GM18907 (cell line): ENCODE measurements around the gene ZNF772.
"Not testable (repeated sequence)": the region's sequence is repeated elsewhere in the genome, so short reads cannot be mapped to it uniquely, and the experiment has no call there.

Experiments
- ATAC-seq: cut with Tn5 transposase; IDR thresholded peaks from one replicate; pipeline ENCODE4 v1.9.1; 2021; ENCODE audit warnings: mild to moderate bottlenecking, moderate library complexity; ENCODE audit not compliant: unreplicated experiment

Gene ZNF772

DNA sequence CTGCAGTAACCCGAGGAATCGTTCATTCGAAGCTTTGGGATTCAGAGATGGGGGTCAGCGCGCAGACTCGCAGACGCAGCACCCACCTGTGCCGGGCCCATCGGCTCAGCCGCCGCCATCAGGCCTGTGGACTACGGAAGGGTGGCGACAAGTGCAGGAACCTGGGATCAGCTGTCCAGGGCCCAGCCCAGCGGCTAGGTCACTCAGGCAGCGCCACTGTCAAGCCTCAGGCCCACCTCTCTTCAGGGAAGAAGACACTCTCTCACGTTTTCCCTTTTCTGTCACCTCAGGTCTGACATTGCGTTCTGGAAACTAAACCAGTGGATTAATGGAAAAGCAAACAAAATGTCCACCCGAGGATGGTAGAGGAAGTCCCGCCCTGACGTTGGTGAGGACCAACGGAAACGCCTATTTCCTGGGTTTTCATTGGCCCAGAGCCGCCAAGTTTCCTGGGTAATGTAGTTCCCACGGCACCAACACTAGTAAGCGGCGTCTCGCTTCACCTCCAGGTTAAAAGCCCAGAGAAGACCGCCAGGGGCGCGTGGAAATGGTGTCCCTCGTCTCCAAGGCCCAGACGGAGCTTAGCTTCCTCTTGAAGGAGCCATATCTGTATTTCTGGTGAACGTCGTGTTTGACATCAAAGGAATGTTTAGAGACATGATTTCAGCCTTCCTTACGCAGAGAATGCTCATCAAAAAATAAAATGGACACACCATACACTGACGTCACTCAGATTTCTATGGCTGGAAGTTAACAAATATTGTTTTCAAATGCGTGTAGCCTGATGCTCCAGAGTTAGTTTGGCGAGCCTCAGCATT is at the start of gene ZNF772:
TSS of gene ZNF772 (minus strand) at position 376 of the 818 bp plus-strand sequence. CDS start at position 119, 257 bp downstream.
- ATAC-seq: peak; percentile 93

DNA sequence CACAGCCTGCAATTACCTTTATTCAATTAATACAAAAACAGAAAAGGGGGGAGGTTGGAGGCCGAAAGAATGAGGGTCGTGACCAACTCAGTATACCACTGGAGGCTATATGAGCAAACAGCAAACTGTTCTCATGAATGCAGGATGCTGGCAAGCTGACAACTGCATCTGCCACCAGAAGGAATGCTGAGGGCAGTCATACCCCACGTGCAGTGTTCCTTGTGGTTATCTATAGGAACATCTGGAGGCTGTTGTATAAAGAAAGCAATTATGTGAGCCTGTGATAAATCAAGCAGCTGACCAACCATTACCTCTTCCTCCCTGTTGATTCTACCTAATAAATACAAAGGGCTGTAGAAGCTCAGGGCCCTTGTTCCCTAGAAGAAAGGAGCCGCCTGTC is 40.7 kb upstream of the ZNF772 start:
- not testable (repeated sequence) for ATAC-seq

DNA sequence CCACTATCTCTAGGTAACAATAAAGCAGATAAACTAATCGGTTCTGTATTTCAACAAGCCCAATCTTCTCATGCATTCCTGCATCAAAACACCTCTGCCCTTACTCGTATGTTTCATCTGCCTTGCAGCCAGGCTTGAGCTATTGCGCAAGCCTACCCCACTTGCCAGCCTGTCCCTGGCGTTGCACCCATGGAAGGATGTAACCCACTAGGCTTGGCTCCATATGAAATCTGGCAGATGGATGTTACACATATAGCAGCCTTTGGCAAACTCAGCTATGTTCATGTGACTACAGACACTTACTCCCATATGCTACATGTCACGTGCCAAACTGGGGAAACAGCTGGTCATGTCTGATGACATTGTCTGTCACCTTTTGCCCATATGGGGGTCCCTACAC is 37.9 kb upstream of the ZNF772 start:
- ATAC-seq: no peak

DNA sequence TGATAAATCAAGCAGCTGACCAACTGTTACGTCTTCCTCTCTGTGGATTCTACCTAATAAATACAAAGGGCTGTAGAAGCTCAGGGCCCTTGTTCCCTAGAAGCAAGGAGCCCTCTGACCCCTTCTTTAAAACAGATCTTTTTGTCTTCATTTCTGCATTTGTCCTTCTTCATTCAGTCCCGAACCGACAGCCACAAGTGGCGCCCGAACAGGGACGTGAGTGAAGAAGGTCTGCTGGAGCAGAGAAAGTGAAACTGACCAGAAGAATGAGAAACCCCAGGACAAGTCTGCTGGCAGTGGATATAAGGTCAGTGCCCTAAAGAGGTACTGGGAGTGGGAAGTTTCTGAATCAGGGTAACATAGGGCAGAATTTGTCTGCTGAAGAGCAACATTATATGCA is 35.5 kb upstream of the ZNF772 start:
- no peak for ATAC-seq

DNA sequence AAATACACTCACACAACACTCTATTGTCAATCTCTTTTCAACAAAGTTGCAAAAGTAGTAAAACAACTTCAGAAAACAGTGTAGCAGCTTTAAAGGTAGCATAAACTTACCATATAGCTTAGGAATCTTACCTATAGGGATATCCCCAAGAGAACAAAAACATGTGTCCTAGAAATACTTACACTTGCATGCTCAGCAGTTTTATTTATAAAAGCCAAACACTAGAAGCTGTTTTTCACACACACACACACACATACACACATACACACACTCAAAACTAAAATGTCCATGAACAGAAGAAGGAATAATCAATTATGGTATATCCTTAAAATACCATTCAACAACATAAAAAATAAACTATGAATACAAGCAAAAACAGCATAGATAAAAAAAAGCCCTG is 34.1 kb upstream of the ZNF772 start:
- ATAC-seq: no peak

DNA sequence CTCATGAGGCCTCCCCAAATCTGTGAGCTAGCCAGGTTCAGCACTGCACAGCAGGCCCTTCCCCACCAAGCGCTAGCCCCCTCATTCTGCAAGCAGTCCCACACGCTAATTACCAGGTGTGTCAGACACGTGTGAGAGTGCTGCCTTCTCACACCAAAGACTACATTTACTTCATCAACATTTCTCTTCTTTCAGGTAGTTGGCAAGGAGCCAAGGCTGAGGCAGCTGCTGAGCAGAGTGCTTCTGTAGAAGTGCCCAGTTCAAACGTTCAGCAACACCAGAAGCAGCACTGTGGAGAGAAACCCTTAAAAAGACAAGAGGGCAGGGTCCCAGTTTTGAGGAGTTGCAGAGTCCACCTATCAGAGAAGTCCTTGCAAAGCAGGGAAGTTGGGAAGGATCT is 28.8 kb upstream of the ZNF772 start:
- no peak for ATAC-seq

DNA sequence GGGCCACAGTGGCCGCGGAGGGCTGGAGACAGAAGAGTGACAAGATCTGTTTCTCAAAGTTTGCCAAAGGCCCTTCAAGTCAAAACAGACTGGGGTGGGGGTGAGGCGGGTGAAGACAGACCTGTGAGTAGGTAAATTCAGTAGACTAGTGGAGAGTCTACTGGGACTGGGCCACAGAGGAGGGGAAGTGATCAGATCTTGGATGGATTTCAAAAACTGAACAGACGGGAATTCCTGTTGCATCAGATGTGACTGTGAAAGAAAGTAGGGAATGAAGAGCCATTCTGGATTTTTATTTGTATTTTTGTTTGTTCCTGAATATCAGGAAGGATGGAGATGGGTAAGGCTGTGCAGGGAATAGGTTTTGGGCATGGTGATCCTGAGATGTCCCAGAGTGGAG is 23.0 kb upstream of the ZNF772 start:
- ATAC-seq: not testable (repeated sequence)

DNA sequence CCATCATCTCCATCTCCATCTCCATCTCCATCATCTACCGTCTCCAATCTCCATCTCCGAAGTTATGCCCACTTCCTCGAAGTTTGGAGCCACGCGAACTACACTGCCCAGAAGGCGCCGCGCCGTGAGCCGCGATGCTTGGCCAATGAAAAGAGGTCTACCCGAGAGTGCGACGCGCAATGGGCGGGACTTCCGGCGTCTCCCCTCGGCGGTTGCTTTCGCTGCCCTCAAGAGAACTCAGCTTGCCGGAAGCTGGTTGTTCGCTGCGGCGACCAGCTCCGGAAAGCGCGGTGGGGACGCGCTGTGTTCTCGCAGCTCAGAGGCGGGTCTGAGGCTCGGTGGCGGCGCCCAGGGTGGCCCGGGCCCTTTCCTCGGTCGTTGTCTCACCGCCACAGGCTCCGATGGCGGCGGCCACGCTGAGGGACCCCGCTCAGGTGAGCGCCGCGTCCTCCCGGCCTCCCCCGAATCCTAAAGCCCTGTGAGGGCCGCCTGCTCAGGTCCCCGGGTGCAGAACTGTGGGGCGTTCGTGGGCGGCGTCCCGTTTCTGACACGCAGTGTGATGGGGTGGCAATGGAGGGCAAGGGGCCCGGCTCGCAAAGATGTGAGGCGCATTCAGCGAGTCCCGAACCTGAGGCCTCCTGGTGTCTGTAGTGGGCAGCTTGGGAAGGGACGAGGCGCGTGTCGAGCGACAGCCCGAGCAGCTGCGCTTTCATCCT is 22.5 kb upstream of the ZNF772 start, which contains the start of gene ZNF773:
TSS of gene ZNF773 (plus strand) at position 259 of the 716 bp plus-strand sequence. CDS start at position 402, 143 bp downstream.
- peak; percentile 98 for ATAC-seq

DNA sequence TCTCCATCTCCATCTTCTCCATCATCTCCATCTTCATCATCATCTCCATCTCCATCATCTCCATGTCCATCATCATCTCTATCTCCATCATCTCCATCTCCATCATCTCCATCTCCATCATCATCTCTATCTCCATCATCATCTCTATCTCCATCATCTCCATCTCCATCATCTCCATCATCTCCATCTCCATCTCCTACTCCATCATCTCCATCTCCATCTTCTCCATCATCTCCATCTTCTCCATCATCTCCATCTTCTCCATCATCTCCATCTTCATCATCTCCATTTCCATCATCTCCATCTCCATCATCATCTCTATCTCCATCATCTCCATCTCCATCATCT is 21.9 kb upstream of the ZNF772 start:
- ATAC-seq: not testable (repeated sequence)

DNA sequence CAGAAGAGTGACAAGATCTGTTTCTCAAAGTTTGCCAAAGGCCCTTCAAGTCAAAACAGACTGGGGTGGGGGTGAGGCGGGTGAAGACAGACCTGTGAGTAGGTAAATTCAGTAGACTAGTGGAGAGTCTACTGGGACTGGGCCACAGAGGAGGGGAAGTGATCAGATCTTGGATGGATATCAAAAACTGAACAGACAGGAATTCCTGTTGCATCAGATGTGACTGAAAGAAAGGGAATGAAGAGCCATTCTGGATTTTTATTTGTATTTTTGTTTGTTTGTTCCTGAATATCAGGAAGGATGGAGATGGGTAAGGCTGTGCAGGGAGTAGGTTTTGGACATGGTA is 10.9 kb upstream of the ZNF772 start:
- ATAC-seq: not testable (repeated sequence)

DNA sequence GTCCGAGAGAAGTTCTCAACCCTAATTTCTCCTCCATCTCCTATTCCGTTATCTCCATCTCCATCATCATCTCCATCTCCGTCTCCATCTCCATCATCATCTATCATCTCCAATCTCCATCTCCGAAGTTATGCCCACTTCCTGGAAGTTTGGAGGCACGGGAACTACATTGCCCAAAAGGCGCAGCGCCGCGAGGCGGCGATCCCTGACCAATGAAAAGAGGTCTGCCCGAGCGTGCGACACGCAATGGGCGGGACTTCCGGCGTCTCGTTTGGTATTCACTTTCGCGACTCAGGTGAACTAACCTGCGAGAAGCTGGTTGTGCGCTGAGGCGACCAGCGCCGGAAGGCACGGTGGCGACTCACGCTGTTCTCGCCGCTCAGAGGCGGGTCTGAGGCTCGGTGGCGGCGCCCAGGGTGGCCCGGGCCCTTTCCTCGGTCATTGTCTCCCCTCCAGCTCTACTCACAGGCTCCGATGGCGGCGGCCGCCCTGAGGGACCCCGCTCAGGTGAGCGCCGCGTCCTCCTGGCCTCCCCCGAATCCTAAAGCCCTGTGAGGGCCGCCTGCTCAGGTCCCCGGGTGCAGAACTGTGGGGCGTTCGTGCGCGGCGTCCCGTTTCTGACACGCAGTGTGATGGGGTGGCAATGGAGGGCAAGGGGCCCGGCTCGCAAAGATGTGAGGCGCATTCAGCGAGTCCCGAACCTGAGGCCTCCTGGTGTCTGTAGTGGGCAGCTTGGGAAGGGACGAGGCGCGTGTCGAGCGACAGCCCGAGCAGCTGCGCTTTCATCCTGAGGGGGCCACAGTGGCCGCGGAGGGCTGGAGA is 10.3 kb upstream of the ZNF772 start, which contains the start of gene ZNF419:
TSS of gene ZNF419 (plus strand) at position 274 of the 822 bp plus-strand sequence. CDS start at position 475, 201 bp downstream.
- peak; percentile 96 for ATAC-seq

DNA sequence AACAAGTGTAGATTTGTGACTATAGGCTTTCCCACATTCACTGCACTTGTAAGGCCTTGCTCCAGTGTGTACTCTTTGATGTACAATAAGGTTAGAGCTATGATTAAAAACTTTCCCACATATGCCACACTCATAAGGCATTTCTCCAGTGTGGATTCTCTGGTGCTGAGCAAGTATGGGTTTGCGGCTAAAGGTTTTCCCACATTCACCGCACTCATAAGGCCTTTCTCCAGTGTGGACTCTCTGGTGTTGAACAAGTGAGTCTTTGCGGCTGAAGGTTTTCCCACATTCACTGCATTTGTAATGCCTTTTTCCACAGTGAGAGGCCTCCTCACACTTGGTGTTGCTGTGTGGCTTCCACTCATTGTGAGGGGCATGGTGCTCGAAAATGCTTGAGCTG is 3.7 kb downstream of the ZNF772 start:
- no peak for ATAC-seq

DNA sequence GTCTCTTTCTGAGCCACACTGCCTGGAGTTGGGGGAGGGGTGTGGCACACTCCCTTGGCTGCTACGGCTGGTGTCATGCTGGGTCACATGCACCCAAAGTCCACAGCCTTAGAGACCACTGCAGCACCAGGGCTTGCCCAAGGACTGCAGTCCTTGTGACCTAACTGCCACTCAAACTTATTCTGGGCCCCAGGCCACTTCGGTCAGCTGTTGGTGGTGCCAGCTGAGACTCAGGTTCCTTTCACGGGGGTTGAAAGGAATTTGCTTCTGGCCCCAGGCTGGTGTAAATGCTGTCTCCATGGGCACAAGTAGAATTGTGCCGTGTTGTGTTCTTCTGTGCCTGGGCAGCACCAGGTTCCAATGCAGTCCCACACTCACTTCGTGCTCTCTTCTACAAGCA is 10.9 kb downstream of the ZNF772 start:
- no peak for ATAC-seq

DNA sequence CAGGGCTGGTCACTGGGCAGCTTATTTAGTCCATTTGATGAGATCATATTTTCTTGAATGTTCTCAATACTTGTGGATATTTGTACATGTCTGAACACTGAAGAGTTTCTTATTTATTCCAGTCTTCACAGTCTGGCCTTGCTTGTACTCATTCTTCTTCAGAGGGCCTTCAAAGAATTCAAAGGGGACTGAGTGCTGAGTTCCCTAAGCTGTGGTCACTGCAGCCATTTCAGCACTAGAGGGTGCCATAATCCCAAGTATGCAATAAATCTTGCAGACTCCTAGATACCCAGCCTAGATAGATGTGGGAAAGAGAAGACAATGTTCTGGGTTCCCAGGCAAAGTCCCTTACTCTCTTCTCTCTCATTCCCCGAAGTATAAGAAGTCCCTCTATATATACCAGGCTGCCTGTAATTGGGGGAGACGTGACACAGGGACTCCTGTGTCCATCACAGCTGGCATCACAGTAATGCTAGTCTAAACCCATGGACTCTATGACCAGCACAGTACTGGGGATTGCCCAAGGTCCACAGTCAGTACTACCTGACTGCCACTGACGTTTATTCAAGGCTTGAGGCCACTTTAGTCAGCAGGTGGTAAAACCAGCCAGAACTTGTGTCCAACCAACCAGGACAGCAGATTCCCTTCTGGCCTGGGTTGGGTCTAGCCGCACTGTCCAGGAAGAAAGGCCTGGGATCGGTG is 11.5 kb downstream of the ZNF772 start:
- no peak for ATAC-seq

DNA sequence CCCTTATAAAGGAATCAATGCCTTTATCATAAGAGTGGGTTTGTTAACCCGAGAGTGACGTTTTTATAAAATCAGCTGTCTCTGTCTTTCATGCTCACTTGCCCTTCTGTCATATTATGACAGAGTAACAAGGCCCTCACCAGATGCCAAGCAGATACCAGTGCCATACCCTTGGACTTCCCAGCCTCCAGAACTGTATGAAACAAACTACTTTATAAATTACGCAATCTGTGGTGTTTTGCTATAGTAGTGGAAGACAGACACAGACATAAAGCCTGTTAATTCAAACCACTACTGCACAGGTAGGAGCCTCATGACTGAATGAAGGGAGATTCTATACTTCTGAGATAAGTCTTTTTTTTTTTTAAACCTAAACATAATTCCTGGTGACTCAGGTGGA is 25.1 kb downstream of the ZNF772 start:
- ATAC-seq: no peak

DNA sequence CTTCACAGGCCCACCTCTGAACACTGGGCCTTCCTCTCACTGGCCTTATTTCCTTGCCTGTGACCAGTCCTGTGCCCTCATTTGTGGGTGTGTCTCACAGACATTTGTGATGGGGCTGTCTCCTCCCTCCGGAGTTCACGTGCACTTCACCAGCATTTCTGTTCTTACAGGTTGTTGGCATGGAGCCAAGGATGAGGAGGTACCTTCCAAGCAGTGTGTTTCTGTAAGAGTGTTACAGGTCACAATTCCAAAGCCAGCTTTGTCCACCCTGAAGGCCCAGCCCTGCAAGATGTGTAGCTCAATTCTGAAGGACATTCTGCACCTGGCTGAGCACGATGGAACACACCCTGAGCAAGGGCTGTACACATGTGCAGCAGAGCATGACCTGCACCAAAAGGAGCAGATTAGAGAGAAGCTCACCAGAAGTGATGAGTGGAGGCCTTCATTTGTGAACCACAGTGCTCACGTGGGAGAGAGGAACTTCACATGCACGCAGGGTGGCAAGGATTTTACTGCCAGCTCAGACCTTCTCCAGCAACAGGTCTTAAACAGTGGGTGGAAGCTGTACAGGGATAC is 34.2 kb downstream of the ZNF772 start:
- ATAC-seq: no peak

DNA sequence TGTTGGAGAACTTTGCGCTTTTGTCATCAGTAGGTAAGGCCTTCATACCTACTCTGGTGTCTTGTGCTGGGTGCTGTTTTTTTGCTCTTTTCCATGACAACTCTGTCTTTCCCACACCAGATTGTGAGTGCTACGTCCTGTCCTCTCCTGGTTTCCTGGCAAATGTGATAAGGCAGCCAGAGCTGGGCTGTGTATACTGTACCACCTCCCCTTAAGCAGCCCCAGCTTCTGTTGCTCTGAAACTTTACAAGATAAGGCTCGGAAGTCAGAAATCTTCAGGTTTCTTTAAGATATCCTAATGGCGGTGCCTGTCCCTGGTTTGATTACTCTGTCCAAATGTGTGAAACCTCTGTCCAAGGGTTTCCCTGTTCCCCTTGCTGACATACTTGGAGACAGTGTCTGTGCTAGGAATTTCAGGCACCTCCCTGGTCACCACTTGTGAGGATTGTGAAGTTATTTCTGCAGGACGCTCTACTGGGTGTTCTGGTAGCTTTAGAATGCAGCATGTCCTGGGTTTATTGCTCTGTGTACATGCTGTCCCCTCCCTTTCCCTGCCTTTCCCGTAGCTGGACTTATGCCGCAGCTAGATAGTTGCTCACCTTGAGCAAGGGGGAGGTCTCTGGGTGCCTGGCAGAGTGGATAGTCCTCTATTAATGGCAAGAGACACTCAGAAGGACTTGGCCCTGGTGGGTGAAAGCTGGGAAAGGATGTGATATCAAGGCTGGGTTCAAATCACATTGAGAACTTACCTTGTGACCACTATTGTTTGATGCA is 35.2 kb downstream of the ZNF772 start:
- ATAC-seq: no peak

DNA sequence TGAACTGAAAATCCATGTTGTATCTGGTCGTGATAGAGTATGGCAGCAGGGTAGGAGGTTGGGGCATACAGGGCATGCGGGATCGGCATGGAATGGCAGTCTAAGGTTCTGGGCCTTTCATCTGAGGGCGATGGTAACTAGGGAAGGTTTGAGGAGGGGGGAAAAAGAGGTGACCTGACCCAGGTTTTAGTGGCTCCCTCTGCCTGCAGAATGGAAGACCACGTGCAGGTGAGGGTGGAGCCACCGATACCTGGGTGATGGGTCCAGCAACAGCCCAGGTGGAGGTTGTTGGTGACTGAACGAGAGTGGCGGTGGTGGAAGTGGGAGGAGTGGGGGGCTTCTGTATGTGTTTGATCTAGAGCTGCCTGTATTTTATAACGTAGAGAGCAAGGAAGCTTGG is 38.4 kb downstream of the ZNF772 start:
- no peak for ATAC-seq

DNA sequence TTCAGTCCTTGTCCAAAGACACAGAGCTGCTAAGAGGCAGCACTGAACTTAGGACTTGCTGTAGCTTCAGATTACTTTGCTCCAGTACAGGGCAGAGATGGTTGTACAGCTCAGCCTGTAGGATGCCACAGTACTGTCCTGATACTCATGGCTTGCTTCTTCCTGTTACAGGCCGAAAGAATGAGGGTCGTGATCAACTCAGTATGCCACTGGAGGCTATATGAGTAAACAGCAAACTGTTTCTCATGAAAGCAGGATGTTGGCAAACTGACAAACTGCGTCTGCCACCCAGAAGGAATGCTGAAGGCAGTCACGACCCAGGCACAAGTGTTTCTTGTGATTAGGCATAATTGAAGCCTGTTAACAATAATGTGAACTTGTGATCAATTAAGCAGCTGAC is 39.4 kb downstream of the ZNF772 start:
- no peak for ATAC-seq

DNA sequence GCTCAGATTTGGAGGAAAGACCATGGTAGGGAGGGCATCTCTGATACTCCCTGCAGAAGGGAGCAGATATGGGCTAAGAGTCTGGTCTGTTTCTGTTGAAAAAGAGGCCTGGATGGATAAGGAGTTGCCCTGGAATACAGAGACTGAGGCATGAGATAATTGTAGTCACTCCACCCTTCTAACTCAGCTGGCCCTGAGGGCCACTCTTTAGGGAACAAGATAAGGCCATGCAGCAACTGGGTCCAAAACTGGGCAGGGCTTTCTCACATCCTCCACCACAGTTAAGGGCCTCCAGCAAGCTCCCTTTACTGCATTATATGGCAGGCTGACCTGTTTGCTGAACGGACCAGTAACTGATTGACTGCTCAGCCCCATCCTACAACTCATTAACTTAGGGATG is 40.9 kb downstream of the ZNF772 start:
- ATAC-seq: no peak
